Left ventricle myocardium superior (tissue), 1 donor: ENCODE results near the gene TRIM72. TPM values are rescaled to one million over a fixed set of nuclear protein-coding genes. Genes with fewer than 3 reads are reported as not detected.

Experiments used
- ATAC-seq: fragments of 200-7000 bp; cut with Tn5 transposase; one replicate; pipeline ENCODE4 v1.9.1; 2020; ENCODE audit warnings: mild to moderate bottlenecking, moderate library complexity
- DNase-seq: peaks from one replicate; pipeline ENCODE4 v3.0.0-alpha.2; 2020
- intact Hi-C: fragments of 100-400 bp; cut with micrococcal nuclease; formaldehyde crosslinking; loops from one replicate; pipeline ENCODE4 v1.11.0; 2022
- total RNA-seq: library from RNA; stranded (reverse); fragmentation: NEBNext Ultra II Directional; extraction: Animal tissue kit (Norgen Biotek cat#: 25700); gene quantifications from one replicate; pipeline ENCODE4 v1.2.1, GENCODE V29; 2021
- donor health status: DM: no; HTN: yes; CAD: no; lungs with severe emphysema.

TRIM72 gene
- total RNA-seq, 1 donor from 2014 or later = 0.40 TPM

GRCh38 chr16:31202414-31203375 lies 11.2 kb upstream of the TRIM72 start, which contains the start of gene PYCARD:
Gene PYCARD, minus strand, starts transcription at chr16:31202760. Its CDS starts 70 bp downstream, at chr16:31202690.
- ATAC-seq = peak; percentile 82
- peak; percentile 82 for DNase-seq
- intact Hi-C loops = no loop called here

- no peak for ATAC-seq
These were observed 8.8 kb upstream of the TRIM72 start for GRCh38 chr16:31204871-31205666.

GRCh38 chr16:31206776-31207175 lies 7.1 kb upstream of the TRIM72 start:
- no peak for DNase-seq
- intact Hi-C loops = no loop called here

More at GRCh38 chr16:31204871-31205666, 8.8 kb upstream of the TRIM72 start:
- intact Hi-C loops = no loop called here
- DNase-seq = no peak

GRCh38 chr16:31213342-31213741 lies 577 bp upstream of the TRIM72 start:
- intact Hi-C loops = no loop called here

More at GRCh38 chr16:31206776-31207175, 7.1 kb upstream of the TRIM72 start:
- ATAC-seq = no peak

GRCh38 chr16:31214708-31215286 lies 878 bp downstream of the TRIM72 start:
- ATAC-seq (peak; percentile 48), DNase-seq (peak; percentile 43)
- intact Hi-C loops = no loop called here

More at GRCh38 chr16:31213342-31213741, 577 bp upstream of the TRIM72 start:
- ATAC-seq = no peak
- DNase-seq = no peak

GRCh38 chr16:31215287-31216162 lies 1.6 kb downstream of the TRIM72 start:
- ATAC-seq (peak; percentile 92), DNase-seq (peak; percentile 75)
- intact Hi-C loops = no loop called here

GRCh38 chr16:31216422-31217135 lies 2.7 kb downstream of the TRIM72 start, which contains the start of gene PYDC1:
Gene PYDC1, minus strand, starts transcription at chr16:31217135. Its CDS starts 107 bp downstream, at chr16:31217028.
- intact Hi-C loops = no loop called here
- ATAC-seq = no peak
- DNase-seq = peak; percentile 47

GRCh38 chr16:31217136-31217530 lies 3.2 kb downstream of the TRIM72 start:
- intact Hi-C loops = no loop called here
- no peak for DNase-seq
- no peak for ATAC-seq

- intact Hi-C loops = no loop called here
- ATAC-seq = no peak
- DNase-seq = no peak
These were observed 5.3 kb downstream of the TRIM72 start for GRCh38 chr16:31219154-31219741.

- no peak for ATAC-seq
- intact Hi-C loops = no loop called here
- no peak for DNase-seq
These were observed 7.6 kb downstream of the TRIM72 start for GRCh38 chr16:31221357-31222160.

GRCh38 chr16:31223044-31223443 lies 9.1 kb downstream of the TRIM72 start:
- DNase-seq (no peak), ATAC-seq (no peak)
- intact Hi-C loops = no loop called here

- intact Hi-C loops = no loop called here
- DNase-seq = no peak
These were observed 10.4 kb downstream of the TRIM72 start for GRCh38 chr16:31224092-31224955.

GRCh38 chr16:31225193-31225592 lies 11.3 kb downstream of the TRIM72 start:
- intact Hi-C loops = no loop called here
- ATAC-seq (no peak), DNase-seq (no peak)

More at GRCh38 chr16:31224092-31224955, 10.4 kb downstream of the TRIM72 start:
- ATAC-seq = no peak

- ATAC-seq (no peak), DNase-seq (no peak)
- intact Hi-C loops = no loop called here
These were observed 14.3 kb downstream of the TRIM72 start for GRCh38 chr16:31228206-31228605.

GRCh38 chr16:31229501-31229900 lies 15.6 kb downstream of the TRIM72 start:
- DNase-seq = no peak
- intact Hi-C loops = no loop called here
- no peak for ATAC-seq

GRCh38 chr16:31238041-31238440 lies 24.1 kb downstream of the TRIM72 start:
- intact Hi-C loops = no loop called here
- DNase-seq = no peak
- no peak for ATAC-seq
